Stimulated activated CD8-positive, alpha-beta memory T cell treated with anti-CD3 and anti-CD28 coated beads, Interleukin-7, amount 100 ng/mL, for 1 hour (primary cell): Measurements from ENCODE around the gene BIRC7.

Source experiments
- DNase-seq, 2 donors: peaks; one replicate each; pipeline ENCODE4 v3.0.0-alpha.2; 2020; ENCODE audit warnings: low read depth in 2 of 2

The BIRC7 gene, protein sequence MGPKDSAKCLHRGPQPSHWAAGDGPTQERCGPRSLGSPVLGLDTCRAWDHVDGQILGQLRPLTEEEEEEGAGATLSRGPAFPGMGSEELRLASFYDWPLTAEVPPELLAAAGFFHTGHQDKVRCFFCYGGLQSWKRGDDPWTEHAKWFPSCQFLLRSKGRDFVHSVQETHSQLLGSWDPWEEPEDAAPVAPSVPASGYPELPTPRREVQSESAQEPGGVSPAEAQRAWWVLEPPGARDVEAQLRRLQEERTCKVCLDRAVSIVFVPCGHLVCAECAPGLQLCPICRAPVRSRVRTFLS

GRCh38 chr20:63235399-63235983, at the start of gene BIRC7:
Gene BIRC7, plus strand, starts transcription at chr20:63235905. Its CDS starts 192 bp downstream, at chr20:63236097.
- DNase-seq, result no peak

GRCh38 chr20:63186084-63186483, 49.6 kb upstream of the BIRC7 start:
- DNase-seq, result no peak

DNA sequence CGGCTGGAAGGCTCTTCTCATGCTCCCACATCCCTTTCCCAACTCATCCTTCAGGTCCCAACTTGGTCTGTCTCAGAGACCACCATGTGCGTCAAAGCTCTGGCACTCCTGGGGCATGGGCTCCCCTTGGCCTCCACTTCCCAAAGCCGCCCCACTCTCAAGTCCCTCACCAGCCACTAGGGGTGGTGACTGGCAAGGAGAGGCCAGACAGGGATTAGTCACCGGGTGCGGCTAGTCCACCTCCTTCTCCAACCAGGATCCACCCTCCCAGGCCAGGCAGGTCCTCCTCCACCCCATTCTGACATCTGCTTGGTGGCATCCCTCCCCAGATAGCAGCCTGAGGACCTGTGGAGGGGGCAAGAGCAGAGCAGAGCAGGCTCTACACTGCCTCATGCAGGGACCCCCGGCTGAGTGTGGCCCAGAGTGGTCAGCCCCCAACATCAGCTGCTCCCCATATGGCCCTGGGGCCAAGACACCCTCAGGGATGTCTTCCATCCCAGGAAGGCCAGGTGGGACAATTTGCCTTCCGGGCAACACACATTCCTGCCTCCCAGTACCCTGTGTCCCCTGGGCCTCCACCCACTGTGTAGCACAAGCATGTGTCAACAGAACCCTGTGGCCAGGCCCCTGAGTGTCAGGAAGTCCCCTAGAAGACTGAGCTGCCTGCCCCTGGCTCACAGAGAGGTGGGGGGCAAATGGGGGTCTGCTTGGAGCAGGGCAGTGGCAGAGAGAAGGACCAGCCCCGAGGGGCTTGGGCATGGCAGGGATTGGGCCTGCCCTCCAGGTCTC, 49.0 kb upstream of the BIRC7 start:
- no peak for DNase-seq

DNA sequence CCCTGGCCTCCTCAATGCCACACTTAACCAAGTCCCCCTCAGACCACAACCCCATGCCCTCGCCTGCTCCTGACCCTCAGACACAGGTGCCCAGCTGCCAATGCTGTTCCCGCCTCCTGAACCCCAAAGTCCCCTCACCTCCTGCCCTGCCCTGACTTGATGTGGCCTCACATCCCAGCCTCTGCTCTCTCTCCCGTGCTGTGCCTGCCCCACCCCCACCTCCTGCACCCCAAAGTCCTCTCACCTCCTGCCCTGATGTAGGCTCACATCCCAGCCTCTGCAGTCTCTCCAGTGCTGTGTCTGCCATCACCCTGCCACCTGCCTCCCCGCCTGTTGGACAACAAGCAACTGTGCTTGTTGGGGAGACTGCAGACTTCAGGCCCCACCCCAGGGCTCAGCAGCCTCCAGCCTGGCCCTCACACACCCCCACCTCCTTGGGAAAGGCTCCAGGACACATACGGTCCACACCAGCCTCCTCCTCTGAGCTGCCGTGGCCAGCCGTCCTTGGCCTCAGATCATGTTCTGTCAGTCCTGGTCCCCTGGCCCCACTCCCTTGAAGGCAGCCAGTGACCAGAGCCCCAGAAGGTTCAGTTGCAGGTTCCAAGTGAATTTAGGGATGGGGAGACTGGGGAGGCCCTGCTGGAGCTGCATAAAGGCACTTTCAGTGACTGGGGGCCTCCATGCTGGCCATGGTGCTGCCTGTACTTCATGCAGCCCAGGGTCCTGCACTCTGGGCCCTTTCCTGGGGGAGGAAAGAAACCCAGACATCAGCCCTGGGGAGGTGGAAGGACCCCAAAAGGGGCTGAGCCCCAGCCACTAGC, 48.2 kb upstream of the BIRC7 start:
- no peak for DNase-seq

DNA sequence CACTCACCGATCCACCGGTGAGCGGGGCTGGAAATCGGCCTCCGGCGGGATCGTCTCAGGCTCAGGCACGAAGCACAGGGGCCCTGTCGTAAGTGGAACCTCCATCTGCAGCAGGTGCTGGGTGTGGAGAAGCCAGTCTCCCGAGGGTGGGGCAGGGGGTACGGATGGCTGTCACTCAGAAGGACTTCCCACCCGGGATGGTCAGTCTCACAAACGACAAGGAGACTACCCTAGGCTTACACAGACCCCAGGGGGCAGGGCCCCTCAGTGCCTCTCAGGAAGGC, 47.6 kb upstream of the BIRC7 start:
- no peak for DNase-seq

- no peak for DNase-seq
These were observed 46.9 kb upstream of the BIRC7 start for GRCh38 chr20:63188641-63189321.

DNA sequence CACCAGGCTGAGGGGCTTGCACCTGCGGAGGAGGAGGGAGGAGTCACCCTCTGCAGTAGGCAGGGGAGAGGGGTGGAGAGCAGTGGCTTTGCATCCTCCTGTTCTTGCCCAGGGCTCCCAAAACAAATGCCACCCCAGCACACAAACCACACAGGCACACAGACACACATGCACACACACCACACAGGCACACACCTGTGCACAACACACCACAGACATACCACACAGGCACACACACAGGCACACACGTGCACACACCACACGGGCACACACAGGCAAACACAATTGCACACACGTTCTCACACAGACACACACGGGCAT, 46.4 kb upstream of the BIRC7 start:
- no peak for DNase-seq

GRCh38 chr20:63189846-63190559, 45.7 kb upstream of the BIRC7 start:
- DNase-seq, result no peak

DNA sequence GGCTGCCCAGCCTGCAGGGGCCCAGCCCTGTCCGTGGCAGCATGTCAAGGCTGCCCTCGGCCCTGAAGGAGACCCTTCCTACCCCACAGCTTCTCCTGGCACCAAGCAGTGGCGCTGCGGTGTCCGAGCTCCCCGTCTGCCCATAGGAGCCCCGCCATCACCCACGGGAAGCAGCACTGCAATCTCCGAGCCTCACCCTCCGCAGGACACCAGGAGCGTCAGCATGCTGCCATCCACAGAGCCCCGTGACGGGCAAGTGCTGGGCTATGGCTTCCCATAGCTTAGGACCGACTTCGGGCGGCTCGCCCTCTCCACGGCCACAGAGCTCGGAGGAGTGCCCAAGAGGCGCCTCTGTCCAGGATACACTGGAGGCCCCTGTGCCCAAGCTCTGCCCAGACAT, 44.9 kb upstream of the BIRC7 start:
- DNase-seq, result no peak

DNA sequence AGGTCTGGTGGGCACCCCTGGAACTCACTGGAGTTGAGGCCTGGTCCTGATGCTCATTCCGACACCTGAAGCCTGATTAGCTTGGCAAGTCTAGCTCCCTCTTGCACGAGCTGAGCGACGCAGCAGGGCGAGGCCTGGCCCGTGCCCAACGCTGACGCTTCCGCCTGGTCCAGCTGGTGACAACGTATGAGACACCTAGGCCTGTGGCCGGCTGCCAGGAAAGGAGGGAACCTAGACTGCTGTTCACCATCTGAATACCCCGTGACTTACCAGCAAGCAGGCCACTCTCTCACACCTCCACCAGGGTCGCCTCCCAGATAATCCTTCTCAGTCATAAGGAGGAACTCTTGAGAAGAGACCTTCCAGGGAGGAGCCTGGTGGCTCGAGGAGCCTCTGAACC, 44.3 kb upstream of the BIRC7 start:
- DNase-seq, result no peak

DNA sequence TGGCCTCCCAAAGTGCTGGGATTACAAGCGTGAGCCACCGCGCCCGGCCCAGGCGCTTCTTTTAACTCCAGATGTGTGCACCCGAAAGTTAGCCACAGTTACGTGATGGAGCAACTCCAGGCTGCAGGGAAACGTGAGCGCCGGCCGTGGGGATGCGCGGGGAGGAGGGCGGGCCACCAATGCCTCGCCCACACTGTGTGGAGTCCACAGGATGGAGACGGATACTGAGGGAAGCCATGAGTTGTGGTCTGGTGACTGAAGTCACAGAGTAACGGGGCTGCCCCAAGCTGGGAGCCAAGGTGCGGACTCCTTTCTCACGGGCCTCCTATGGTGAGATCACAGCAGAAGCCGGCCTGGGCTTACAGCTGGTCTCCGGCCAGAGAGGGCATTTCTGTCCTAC, 43.0 kb upstream of the BIRC7 start:
- no peak for DNase-seq

DNA sequence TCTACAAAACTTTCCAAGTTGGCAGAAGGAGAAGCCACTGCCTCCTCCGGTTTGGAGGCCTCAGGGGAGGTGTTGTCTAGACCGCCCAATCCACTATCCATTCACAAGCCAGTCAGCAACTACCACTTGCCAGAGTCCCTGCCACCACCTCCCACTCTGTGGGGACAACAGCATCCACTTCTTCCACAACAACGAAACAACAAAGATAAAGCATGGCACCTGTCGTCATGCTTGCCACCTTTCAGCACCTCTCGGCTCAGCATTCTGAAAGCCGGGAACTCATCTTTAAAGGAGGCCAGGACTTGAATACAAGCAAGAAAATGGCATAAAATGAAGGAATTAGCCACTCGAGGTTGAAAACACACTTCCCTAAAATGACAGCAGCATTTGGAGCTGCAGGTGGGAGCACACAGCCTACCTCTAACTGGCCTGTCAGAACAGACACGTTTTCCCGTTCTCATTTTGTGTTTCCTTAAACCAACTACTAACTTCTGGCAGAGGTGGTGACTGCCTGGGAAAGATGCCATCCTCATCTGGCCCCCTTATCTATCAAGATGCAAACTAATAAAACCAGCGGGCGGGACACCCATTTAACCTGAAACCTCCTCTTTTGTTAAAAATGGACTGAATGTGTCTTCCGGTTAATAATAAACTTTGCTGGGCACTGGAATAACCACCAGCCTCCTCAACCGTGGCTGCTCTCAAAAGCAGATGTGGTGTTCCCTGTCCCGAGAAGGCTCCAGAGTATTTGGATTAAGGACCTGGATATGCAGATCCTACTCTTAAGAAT, 41.5 kb upstream of the BIRC7 start:
- DNase-seq, result no peak

- DNase-seq, result no peak
These were observed 40.9 kb upstream of the BIRC7 start for GRCh38 chr20:63194797-63195173.

DNA sequence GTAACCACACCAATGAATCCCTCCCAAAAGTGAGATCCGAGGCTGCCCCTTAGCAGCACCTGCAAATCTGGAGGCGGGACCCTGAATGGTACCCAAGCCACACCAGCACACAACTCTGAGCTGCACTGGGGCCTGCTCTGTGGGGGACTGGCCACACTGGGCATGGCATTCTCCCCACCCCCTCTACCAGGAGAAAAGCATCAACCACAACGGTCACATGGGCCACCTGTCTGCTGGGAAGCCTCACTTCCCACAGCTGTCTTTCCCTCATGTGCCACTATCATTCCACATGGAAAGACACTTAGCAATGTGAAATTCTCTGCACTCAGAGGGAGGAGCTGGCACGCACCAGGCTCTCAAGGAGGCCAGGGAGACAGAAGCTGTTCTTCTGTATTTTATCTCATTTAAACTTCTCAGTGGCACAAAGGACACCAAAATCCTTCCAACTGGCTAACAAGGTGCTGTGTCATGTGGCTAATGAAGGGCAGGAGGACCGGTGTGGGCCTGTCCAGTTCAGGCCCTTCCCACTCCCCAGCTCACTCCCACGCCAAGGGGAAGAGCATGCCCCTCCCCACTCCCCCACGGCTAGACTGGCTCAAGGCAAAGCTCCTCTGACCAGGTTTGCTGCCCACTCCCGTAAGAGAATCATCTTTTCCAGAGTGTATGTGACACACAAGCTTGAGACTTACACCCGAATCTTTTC, 38.8 kb upstream of the BIRC7 start:
- DNase-seq, result no peak

GRCh38 chr20:63198606-63199005, 37.1 kb upstream of the BIRC7 start:
- DNase-seq, result no peak

- DNase-seq, result no peak
These were observed 33.7 kb upstream of the BIRC7 start for GRCh38 chr20:63202021-63202420.

GRCh38 chr20:63202811-63203526, 32.7 kb upstream of the BIRC7 start:
- DNase-seq, result no peak

DNA sequence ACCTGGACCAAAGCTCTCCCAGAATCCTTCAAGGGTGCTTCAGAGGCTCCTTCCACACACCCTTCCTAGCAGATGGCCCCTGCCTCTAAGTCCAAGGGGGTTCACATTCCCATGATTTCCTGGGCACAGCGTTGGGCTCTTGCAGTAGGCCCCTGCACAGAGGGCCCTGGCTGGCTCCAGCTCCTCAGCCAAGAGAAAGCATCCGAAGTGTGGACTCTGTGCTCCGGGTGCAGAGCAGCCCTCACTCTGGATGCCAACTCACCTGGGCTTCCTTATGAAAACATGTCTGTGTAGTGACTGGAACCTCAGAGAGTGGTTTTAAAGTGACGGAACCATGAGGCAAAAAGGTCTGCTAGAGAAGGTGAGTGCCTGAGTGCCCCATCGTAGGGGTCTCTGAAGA, 31.3 kb upstream of the BIRC7 start:
- no peak for DNase-seq

GRCh38 chr20:63205896-63206295, 29.8 kb upstream of the BIRC7 start:
- no peak for DNase-seq
